PC-9 (cell line): Measurements from ENCODE around the gene TCN1. TPM values are rescaled to one million over a fixed set of nuclear protein-coding genes. Genes with fewer than 3 reads are reported as not detected.

ENCODE experiments used
- BruUV-seq: library from RNA; stranded (reverse); fragments of 400-500 nt; replicated peaks from 2 replicates; lab custom pipeline; 2021; lab: Mats Ljungman, UMichigan
- CTCF ChIA-PET: fragments of 300-600 bp; sonication (Branson Sonifier 250); formaldehyde crosslinking; loops from one replicate; lab custom pipeline; 2022; ENCODE audit warnings: antibody characterized with exemption; lab: Charles Lee
- POLR2A ChIA-PET: fragments of 300-600 bp; sonication (Branson Sonifier 250); formaldehyde crosslinking; loops from one replicate; lab custom pipeline; 2022; ENCODE audit warnings: antibody characterized with exemption; ENCODE audit not compliant: unreplicated experiment; lab: Charles Lee
- DNase-seq, 2 experiments: peaks; one replicate each; pipeline versions ENCODE4 v3.0.0 to v3.0.0-alpha.2; 2015 to 2022; ENCODE audit warnings: mixed read lengths in 1 of 2
- H2AFZ ChIP-seq: fragments of 200-600 bp; sonication (generic); 2 replicates; pipeline ENCODE4 v1.8.1; 2017; ENCODE audit warnings: antibody characterized with exemption
- H3F3A ChIP-seq: fragments of 200-600 bp; sonication (generic); 2 replicates; pipeline ENCODE4 v1.8.1; 2017; ENCODE audit warnings: antibody characterized with exemption, mild to moderate bottlenecking, low read depth; ENCODE audit not compliant: insufficient read depth
- H3K27ac ChIP-seq: fragments of 200-600 bp; sonication (generic); 2 replicates; pipeline ENCODE4 v1.6.1; 2016; ENCODE audit warnings: mixed run types
- H3K27me3 ChIP-seq: fragments of 200-600 bp; sonication (generic); 2 replicates; pipeline ENCODE4 v1.6.1; 2016; ENCODE audit warnings: low read depth, mixed run types; ENCODE audit not compliant: insufficient read depth
- H3K36me3 ChIP-seq: fragments of 200-600 bp; sonication (generic); 2 replicates; pipeline ENCODE4 v1.6.1; 2016; ENCODE audit warnings: low read depth, mixed run types
- H3K4me1 ChIP-seq: fragments of 200-600 bp; sonication (generic); replicated peaks from 2 replicates; pipeline ENCODE4 v1.6.1; 2016; ENCODE audit warnings: mixed run types; ENCODE audit not compliant: insufficient read depth
- H3K4me2 ChIP-seq: fragments of 200-600 bp; sonication (generic); 2 replicates; pipeline ENCODE4 v1.6.1; 2017; ENCODE audit warnings: mixed run types
- H3K4me3 ChIP-seq: fragments of 200-600 bp; sonication (generic); 2 replicates; pipeline ENCODE4 v1.6.1; 2016; ENCODE audit warnings: mixed run types
- H3K79me2 ChIP-seq: fragments of 200-600 bp; sonication (generic); 2 replicates; pipeline ENCODE4 v1.6.1; 2017; ENCODE audit warnings: low read depth, mixed run types
- H3K9me2 ChIP-seq: fragments of 200-600 bp; sonication (generic); 2 replicates; pipeline ENCODE4 v1.8.1; 2017; ENCODE audit warnings: mild to moderate bottlenecking; ENCODE audit not compliant: insufficient read depth
- H3K9me3 ChIP-seq: fragments of 200-600 bp; sonication (generic); 2 replicates; pipeline ENCODE4 v1.8.1; 2016; ENCODE audit warnings: low read depth; ENCODE audit not compliant: insufficient read depth
- H4K20me1 ChIP-seq: fragments of 200-600 bp; sonication (generic); 2 replicates; pipeline ENCODE4 v1.8.1; 2017; ENCODE audit not compliant: insufficient read depth
- EZH2 ChIP-seq: fragments of 200-600 bp; sonication (generic); IDR thresholded peaks from 2 replicates; pipeline ENCODE4 v1.8.0; 2017; ENCODE audit warnings: antibody characterized with exemption, low read depth
- intact Hi-C: fragments of 100-400 bp; cut with micrococcal nuclease; formaldehyde crosslinking; loops from one replicate; pipeline ENCODE4 v1.10.0; 2022; ENCODE audit not compliant: unreplicated experiment
- total RNA-seq: library from RNA; stranded (reverse); gene quantifications from 2 replicates; pipeline ENCODE4 v1.2.3, GENCODE V29; 2021
- TF ChIP-seq, protein P1 (sequence below): fragments of 200-600 bp; sonication (generic); conservative IDR thresholded peaks from 2 replicates; pipeline ENCODE4 v1.6.1; 2017; ENCODE audit warnings: mixed run types, antibody characterized with exemption, mild to moderate bottlenecking, moderate library complexity

TCN1 gene
- total RNA-seq, 1 experiment from 2014 or later, result 1.4 TPM

DNA sequence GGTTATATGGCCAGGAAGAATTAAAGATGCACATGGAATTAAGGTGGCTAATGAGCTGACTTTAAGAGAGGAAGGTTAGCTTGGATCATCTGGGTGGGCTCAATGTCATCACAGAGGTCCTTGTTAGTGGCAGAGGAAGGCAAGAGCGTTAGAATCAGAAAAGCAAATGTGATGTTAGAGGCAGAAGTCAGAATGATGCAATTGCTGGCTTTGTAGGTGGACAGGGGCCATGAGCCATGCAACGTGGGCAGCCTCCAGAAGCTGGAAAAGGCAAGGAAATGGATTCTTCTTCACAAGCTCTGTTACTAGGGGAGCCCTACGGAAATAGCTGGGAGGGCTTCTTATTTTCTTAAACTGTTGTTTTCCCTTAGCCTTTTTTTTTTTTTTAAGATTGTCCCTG lies 18.7 kb downstream of the TCN1 start:
- intact Hi-C loops, result no loop called here
- ChIA-PET POLR2A (no interaction called here), CTCF (no interaction called here)
- no peak overlapping the region for H3K27ac ChIP-seq
- H3K36me3 ChIP-seq, result no peaks in the 10 kb centered on the region
- no TSS peak for BruUV-seq
- H3K4me2 ChIP-seq, result no peak overlapping the region
- no peaks in the 10 kb centered on the region for H3K9me3 ChIP-seq
- no peak overlapping the region for H2AFZ ChIP-seq
- H4K20me1 ChIP-seq, result no peaks in the 10 kb centered on the region
- H3K79me2 ChIP-seq, result no peaks in the 10 kb centered on the region
- TF ChIP-seq, protein P1, sequence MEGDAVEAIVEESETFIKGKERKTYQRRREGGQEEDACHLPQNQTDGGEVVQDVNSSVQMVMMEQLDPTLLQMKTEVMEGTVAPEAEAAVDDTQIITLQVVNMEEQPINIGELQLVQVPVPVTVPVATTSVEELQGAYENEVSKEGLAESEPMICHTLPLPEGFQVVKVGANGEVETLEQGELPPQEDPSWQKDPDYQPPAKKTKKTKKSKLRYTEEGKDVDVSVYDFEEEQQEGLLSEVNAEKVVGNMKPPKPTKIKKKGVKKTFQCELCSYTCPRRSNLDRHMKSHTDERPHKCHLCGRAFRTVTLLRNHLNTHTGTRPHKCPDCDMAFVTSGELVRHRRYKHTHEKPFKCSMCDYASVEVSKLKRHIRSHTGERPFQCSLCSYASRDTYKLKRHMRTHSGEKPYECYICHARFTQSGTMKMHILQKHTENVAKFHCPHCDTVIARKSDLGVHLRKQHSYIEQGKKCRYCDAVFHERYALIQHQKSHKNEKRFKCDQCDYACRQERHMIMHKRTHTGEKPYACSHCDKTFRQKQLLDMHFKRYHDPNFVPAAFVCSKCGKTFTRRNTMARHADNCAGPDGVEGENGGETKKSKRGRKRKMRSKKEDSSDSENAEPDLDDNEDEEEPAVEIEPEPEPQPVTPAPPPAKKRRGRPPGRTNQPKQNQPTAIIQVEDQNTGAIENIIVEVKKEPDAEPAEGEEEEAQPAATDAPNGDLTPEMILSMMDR, result no peak
- no peak for TF ChIP-seq EZH2
- no peaks in the 10 kb centered on the region for H3K27me3 ChIP-seq
- no peak for DNase-seq
- H3K9me2 ChIP-seq, result no peaks in the 10 kb centered on the region
- no peak overlapping the region for H3K4me3 ChIP-seq
- H3F3A ChIP-seq, result no peaks in the 10 kb centered on the region
- H3K4me1 ChIP-seq, result no peaks in the 10 kb centered on the region

DNA sequence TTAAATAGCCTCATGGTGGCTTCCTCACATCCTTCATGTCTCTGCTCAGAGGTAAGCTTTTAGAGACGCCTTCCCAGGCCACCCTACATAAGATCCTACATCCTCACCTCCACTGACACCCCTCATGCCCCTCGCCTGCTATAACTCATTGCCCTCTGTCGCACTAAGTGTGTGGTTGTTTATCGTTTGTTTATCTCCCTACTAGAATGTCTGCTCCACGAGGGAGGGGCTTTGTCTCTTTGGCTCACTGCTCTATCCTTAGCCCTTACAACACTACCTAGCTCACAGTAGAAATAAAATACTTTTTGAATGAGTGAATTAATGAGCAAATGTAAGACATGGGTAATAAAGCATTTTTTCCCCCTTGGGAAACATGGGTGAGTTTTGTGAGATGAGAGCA lies 19.7 kb downstream of the TCN1 start:
- Histone ChIP-seq H3F3A (no peaks in the 10 kb centered on the region), H3K9me3 (no peaks in the 10 kb centered on the region), H3K4me3 (no peak overlapping the region), H3K27me3 (no peaks in the 10 kb centered on the region), H3K4me2 (no peak overlapping the region), H4K20me1 (no peaks in the 10 kb centered on the region), H3K27ac (no peak overlapping the region), H3K4me1 (no peaks in the 10 kb centered on the region), H3K9me2 (no peaks in the 10 kb centered on the region), H3K36me3 (no peaks in the 10 kb centered on the region), H2AFZ (no peak overlapping the region), H3K79me2 (no peaks in the 10 kb centered on the region)
- POLR2A ChIA-PET, result no interaction called here
- BruUV-seq, result no TSS peak
- CTCF ChIA-PET, result no interaction called here
- TF ChIP-seq, protein P1, result no peak
- no peak for TF ChIP-seq EZH2
- intact Hi-C loops, result no loop called here
- DNase-seq, result no peak

DNA sequence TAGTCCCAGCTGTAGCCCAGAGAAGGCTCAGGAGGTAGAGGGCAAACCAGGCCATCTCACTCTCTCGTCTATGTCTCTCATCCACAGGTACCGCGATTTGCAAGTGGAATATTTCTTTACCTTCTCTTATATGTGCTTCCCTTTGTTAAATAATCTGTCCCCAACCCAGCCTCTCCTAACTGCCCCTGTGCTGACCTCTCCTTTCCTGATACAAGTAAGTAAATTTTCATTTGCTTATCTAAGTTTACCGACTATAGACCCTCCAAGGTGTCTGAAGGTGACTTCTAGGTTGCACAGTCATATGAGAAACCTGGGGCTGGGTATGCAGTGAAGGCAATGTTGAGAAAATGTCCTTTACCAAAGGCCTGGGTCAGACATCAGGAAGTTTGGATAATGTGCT lies 20.9 kb downstream of the TCN1 start, which contains the start of gene CBLIF:
CBLIF (minus strand) TSS at position 101 of the 400 bp plus-strand sequence; CDS start at position 55, 46 bp downstream.
- no peak for DNase-seq
- H3K4me3 ChIP-seq, result no peak within 1 kb of the TSS
- H2AFZ ChIP-seq, result no peak within 1 kb of the TSS
- H3K27me3 ChIP-seq, result no peaks in the 10 kb centered on the region
- no peaks in the 10 kb centered on the region for H3K9me2 ChIP-seq
- no peak within 1 kb of the TSS for H3K27ac ChIP-seq
- ChIA-PET CTCF (no interaction called here), POLR2A (no interaction called here)
- H3K79me2 ChIP-seq, result no peaks in the 10 kb centered on the region
- H3K4me2 ChIP-seq, result no peak within 1 kb of the TSS
- H3K4me1 ChIP-seq, result no peaks in the 10 kb centered on the region
- no peaks in the 10 kb centered on the region for H3F3A ChIP-seq
- no TSS peak for BruUV-seq
- H4K20me1 ChIP-seq, result no peaks in the 10 kb centered on the region
- H3K9me3 ChIP-seq, result no peaks in the 10 kb centered on the region
- TF ChIP-seq, protein P1, result no peak
- TF ChIP-seq EZH2, result no peak
- H3K36me3 ChIP-seq, result no peaks in the 10 kb centered on the region
- intact Hi-C loops, result no loop called here
